Mesodermal cell (in vitro differentiated cells): ENCODE data around the gene NR1D1.

Experiments
- H3K27ac ChIP-seq: 2 replicates; pipeline ENCODE4 v1.7.0; 2013; ENCODE audit warnings: mild to moderate bottlenecking, low read depth, low read length, moderate library complexity; ENCODE audit not compliant: severe bottlenecking
- H3K36me3 ChIP-seq: 2 replicates; pipeline ENCODE4 v1.7.1; 2013; ENCODE audit warnings: mild to moderate bottlenecking, low read length, moderate library complexity; ENCODE audit not compliant: control insufficient read depth, insufficient read depth
- H3K4me1 ChIP-seq: one replicate; pipeline ENCODE4 v1.7.1; 2013; ENCODE audit warnings: mild to moderate bottlenecking, low read length; ENCODE audit not compliant: insufficient read depth, control insufficient read depth, poor library complexity, severe bottlenecking
- H3K4me3 ChIP-seq: 2 replicates; pipeline ENCODE4 v1.7.0; 2013; ENCODE audit warnings: low read length, control low read depth, mild to moderate bottlenecking; ENCODE audit not compliant: insufficient read depth, poor library complexity, severe bottlenecking; ENCODE audit errors: extremely low read depth
- H3K9me3 ChIP-seq: 2 replicates; pipeline ENCODE4 v1.7.1; 2013; ENCODE audit warnings: mild to moderate bottlenecking, low read length, moderate library complexity; ENCODE audit not compliant: control insufficient read depth
- WGBS, 2 experiments: methylation state at CpG; one replicate each; pipeline ENCODE4 v1.1.5; 2013; ENCODE audit warnings: missing lambda C conversion rate in 2 of 2; ENCODE audit not compliant: insufficient coverage in 2 of 2; 5-methylcytosine and 5-hydroxymethylcytosine counted together

The NR1D1 gene

GRCh38 chr17:40072040-40072734 is 28.2 kb downstream of the NR1D1 start:
- no peaks in the 10 kb centered on the region for H3K9me3 ChIP-seq
- no peaks in the 10 kb centered on the region for H3K36me3 ChIP-seq
- peaks cover 56% of the 10 kb centered on the region for H3K4me1 ChIP-seq
- no peak overlapping the region for H3K4me3 ChIP-seq
- WGBS, 2 experiments = 74 to 83% methylated on average over 16 to 19 of the region's 19 CpGs
- H3K27ac ChIP-seq = no peak overlapping the region

GRCh38 chr17:40071313-40072039 is 28.9 kb downstream of the NR1D1 start:
- Histone ChIP-seq H3K9me3 (no peaks in the 10 kb centered on the region), H3K36me3 (no peaks in the 10 kb centered on the region), H3K4me3 (no peak overlapping the region), H3K4me1 (peaks cover 54% of the 10 kb centered on the region), H3K27ac (no peak overlapping the region)
- WGBS, 2 experiments = 85 to 86% methylated on average over 11 to 13 of the region's 16 CpGs

- Histone ChIP-seq H3K36me3 (no peaks in the 10 kb centered on the region), H3K4me3 (no peak overlapping the region), H3K9me3 (no peaks in the 10 kb centered on the region), H3K4me1 (peaks cover 50% of the 10 kb centered on the region), H3K27ac (no peak overlapping the region)
- 47 to 50% methylated on average over 6 to 7 of the region's 8 CpGs for WGBS, 2 experiments
These were observed 29.6 kb downstream of the NR1D1 start for GRCh38 chr17:40070709-40071312.

GRCh38 chr17:40069751-40070708 is 30.4 kb downstream of the NR1D1 start:
- Histone ChIP-seq H3K9me3 (no peaks in the 10 kb centered on the region), H3K36me3 (no peaks in the 10 kb centered on the region), H3K4me3 (no peak overlapping the region), H3K4me1 (peaks cover 51% of the 10 kb centered on the region), H3K27ac (no peak overlapping the region)
- 58 to 67% methylated on average over 7 to 9 of the region's 14 CpGs for WGBS, 2 experiments

- Histone ChIP-seq H3K4me1 (peaks cover 51% of the 10 kb centered on the region), H3K27ac (peak overlapping the region; percentile 59), H3K4me3 (no peak overlapping the region), H3K36me3 (no peaks in the 10 kb centered on the region), H3K9me3 (no peaks in the 10 kb centered on the region)
- WGBS, 2 experiments = 27 to 30% methylated on average over 8 of the region's 14 CpGs
These were observed 31.3 kb downstream of the NR1D1 start for GRCh38 chr17:40068917-40069750.

GRCh38 chr17:40068584-40068916 is 31.8 kb downstream of the NR1D1 start:
- H3K9me3 ChIP-seq = no peaks in the 10 kb centered on the region
- H3K4me1 ChIP-seq = peaks cover 56% of the 10 kb centered on the region
- peak overlapping the region; percentile 59 for H3K27ac ChIP-seq
- 47 to 77% methylated on average over 2 to 3 of the region's 5 CpGs for WGBS, 2 experiments
- H3K36me3 ChIP-seq = no peaks in the 10 kb centered on the region
- no peak overlapping the region for H3K4me3 ChIP-seq

GRCh38 chr17:40068129-40068581 is 32.2 kb downstream of the NR1D1 start:
- WGBS, 2 experiments = 82 to 91% methylated on average over 4 of the region's 4 CpGs
- Histone ChIP-seq H3K9me3 (no peaks in the 10 kb centered on the region), H3K36me3 (no peaks in the 10 kb centered on the region), H3K4me1 (peaks cover 57% of the 10 kb centered on the region), H3K27ac (no peak overlapping the region), H3K4me3 (no peak overlapping the region)

GRCh38 chr17:40067710-40068109 is 32.7 kb downstream of the NR1D1 start:
- Histone ChIP-seq H3K27ac (no peak overlapping the region), H3K36me3 (no peaks in the 10 kb centered on the region), H3K9me3 (no peaks in the 10 kb centered on the region), H3K4me3 (no peak overlapping the region), H3K4me1 (peaks cover 57% of the 10 kb centered on the region)
- WGBS, 2 experiments = 97 to 98% methylated on average over 5 to 7 of the region's 7 CpGs

GRCh38 chr17:40065769-40066510 is 34.4 kb downstream of the NR1D1 start:
- H3K4me1 ChIP-seq = peaks cover 46% of the 10 kb centered on the region
- no peaks in the 10 kb centered on the region for H3K9me3 ChIP-seq
- no peaks in the 10 kb centered on the region for H3K36me3 ChIP-seq
- peak overlapping the region; percentile 9 for H3K4me3 ChIP-seq
- peak overlapping the region; percentile 19 for H3K27ac ChIP-seq
- 77 to 81% methylated on average over 7 to 10 of the region's 11 CpGs for WGBS, 2 experiments
